ENCODE data around the gene C1QTNF3. TPM values are rescaled to one million over a fixed set of nuclear protein-coding genes. Genes with fewer than 3 reads are reported as not detected.

The C1QTNF3 gene
- total RNA-seq, 4 donors from 2014 or later, result 8.2 to 14.9 (median 13.2) TPM

GRCh38 chr5:34016750-34017149 lies 26.3 kb downstream of the C1QTNF3 start:
- Histone ChIP-seq H3K9me3 (no peaks in the 10 kb centered on the region), H3K4me1 (peaks cover 0 to 4% (median 0%) of the 10 kb centered on the region in 3 donors), H3K27ac (no peak overlapping the region), H3K36me3 (peaks cover 0 to 14% of the 10 kb centered on the region in 2 donors), H3K27me3 (no peaks in the 10 kb centered on the region), H3K4me3 (no peak overlapping the region)
- no peak for TF ChIP-seq EP300 (IDR thresholded peaks at IDR 0.05)
- no peak for TF ChIP-seq POLR2AphosphoS5 (IDR thresholded peaks at IDR 0.05)
- no peak for TF ChIP-seq CTCF (IDR thresholded peaks at IDR 0.05)
- 48 to 100% methylated on average over 2 of the region's 2 CpGs for WGBS, 2 donors (ENCODE audit: low coverage in 1 of 2)
- no peak for ATAC-seq

GRCh38 chr5:34016222-34016621 lies 26.8 kb downstream of the C1QTNF3 start:
- Histone ChIP-seq H3K9me3 (no peaks in the 10 kb centered on the region), H3K27ac (no peak overlapping the region), H3K4me1 (peaks cover 0 to 4% (median 0%) of the 10 kb centered on the region in 3 donors), H3K4me3 (no peak overlapping the region), H3K36me3 (peaks cover 0 to 14% of the 10 kb centered on the region in 2 donors), H3K27me3 (no peaks in the 10 kb centered on the region)
- 41 to 81% methylated on average over 5 of the region's 5 CpGs for WGBS, 2 donors (ENCODE audit: low coverage in 1 of 2)
- no peak for ATAC-seq
- TF ChIP-seq POLR2AphosphoS5 (IDR thresholded peaks at IDR 0.05), result no peak
- no peak for TF ChIP-seq POLR2A (IDR thresholded peaks at IDR 0.05)
- TF ChIP-seq CTCF (IDR thresholded peaks at IDR 0.05), result no peak
- TF ChIP-seq EP300 (IDR thresholded peaks at IDR 0.05), result no peak

GRCh38 chr5:34015120-34015822 lies 27.7 kb downstream of the C1QTNF3 start:
- Histone ChIP-seq H3K4me3 (no peak overlapping the region), H3K9me3 (no peaks in the 10 kb centered on the region), H3K27ac (no peak overlapping the region), H3K4me1 (peaks cover 0 to 4% (median 0%) of the 10 kb centered on the region in 3 donors), H3K36me3 (peaks cover 0 to 9% of the 10 kb centered on the region in 2 donors), H3K27me3 (no peaks in the 10 kb centered on the region)
- WGBS, 2 donors (ENCODE audit: low coverage in 1 of 2), result 81 to 100% methylated on average over 1 to 4 of the region's 4 CpGs
- no peak for ATAC-seq
- TF ChIP-seq CTCF (IDR thresholded peaks at IDR 0.05) (no peak), POLR2A (IDR thresholded peaks at IDR 0.05) (no peak), EP300 (IDR thresholded peaks at IDR 0.05) (no peak), POLR2AphosphoS5 (IDR thresholded peaks at IDR 0.05) (no peak)

GRCh38 chr5:34014626-34015025 lies 28.4 kb downstream of the C1QTNF3 start:
- no peak for TF ChIP-seq POLR2AphosphoS5 (IDR thresholded peaks at IDR 0.05)
- TF ChIP-seq CTCF (IDR thresholded peaks at IDR 0.05), result no peak
- TF ChIP-seq EP300 (IDR thresholded peaks at IDR 0.05), result no peak
- no peak for TF ChIP-seq POLR2A (IDR thresholded peaks at IDR 0.05)
- Histone ChIP-seq H3K36me3 (peaks cover 0 to 2% of the 10 kb centered on the region in 2 donors), H3K9me3 (no peaks in the 10 kb centered on the region), H3K4me3 (no peak overlapping the region), H3K27me3 (no peaks in the 10 kb centered on the region), H3K4me1 (peaks cover 0 to 4% (median 0%) of the 10 kb centered on the region in 3 donors), H3K27ac (no peak overlapping the region)
- no peak for ATAC-seq
- 93 to 100% methylated on average over 2 of the region's 2 CpGs for WGBS, 2 donors (ENCODE audit: low coverage in 1 of 2)

GRCh38 chr5:34013547-34013946 lies 29.5 kb downstream of the C1QTNF3 start:
- H3K4me1 ChIP-seq, result peaks cover 0 to 13% (median 0%) of the 10 kb centered on the region in 3 donors
- no peaks in the 10 kb centered on the region for H3K36me3 ChIP-seq
- 75 to 92% methylated on average over 2 of the region's 3 CpGs for WGBS, 2 donors (ENCODE audit: low coverage in 1 of 2)
- ATAC-seq, result no peak
- H3K27ac ChIP-seq, result no peak overlapping the region
- no peaks in the 10 kb centered on the region for H3K9me3 ChIP-seq
- H3K27me3 ChIP-seq, result no peaks in the 10 kb centered on the region
- no peak overlapping the region for H3K4me3 ChIP-seq
- TF ChIP-seq POLR2AphosphoS5 (IDR thresholded peaks at IDR 0.05) (no peak), POLR2A (IDR thresholded peaks at IDR 0.05) (no peak), CTCF (IDR thresholded peaks at IDR 0.05) (no peak), EP300 (IDR thresholded peaks at IDR 0.05) (no peak)
